H1 (cell line): ENCODE results near the gene GP2. TPM values are rescaled to one million over a fixed set of nuclear protein-coding genes. Genes with fewer than 3 reads are reported as not detected.

Experiments
- CTCF ChIA-PET: fragments of 300-600 bp; sonication (Branson Sonifier 250); formaldehyde crosslinking; loops from one replicate; lab custom pipeline; 2021; ENCODE audit not compliant: partially characterized antibody; lab: Charles Lee
- POLR2A ChIA-PET: fragments of 300-600 bp; sonication (Branson Sonifier 250); formaldehyde crosslinking; loops from one replicate; lab custom pipeline; 2021; ENCODE audit warnings: inconsistent platforms; ENCODE audit not compliant: partially characterized antibody; lab: Charles Lee
- DNase-seq, 2 experiments: peaks; one replicate each; pipeline versions ENCODE4 v3.0.0 to v3.0.0-alpha.2; 2010 to 2022; ENCODE audit warnings: low spot score in 2 of 2, low read depth in 1 of 2, mixed read lengths in 1 of 2
- FAIRE-seq: peaks from 2 replicates; lab custom pipeline; 2011; peaks lifted over from hg19 to GRCh38; lab: Jason Lieb, UNC
- H2AFZ ChIP-seq: 2 replicates; pipeline ENCODE4 v1.8.1; 2012; ENCODE audit warnings: low read length, inconsistent platforms
- H2AK5ac ChIP-seq: 2 replicates; pipeline ENCODE4 v1.6.1; 2013; ENCODE audit warnings: low read depth, low read length
- H2BK120ac ChIP-seq: replicated peaks from 2 replicates; pipeline ENCODE3; 2013; ENCODE audit warnings: low read depth, low read length, inconsistent platforms
- H2BK12ac ChIP-seq: 2 replicates; pipeline ENCODE4 v1.6.1; 2013; ENCODE audit warnings: low read depth, low read length
- H2BK15ac ChIP-seq: 2 replicates; pipeline ENCODE4 v1.6.1; 2013; ENCODE audit warnings: low read length
- H2BK20ac ChIP-seq: 2 replicates; pipeline ENCODE4 v1.6.1; 2013; ENCODE audit warnings: low read length
- H2BK5ac ChIP-seq: 2 replicates; pipeline ENCODE4 v1.6.1; 2013; ENCODE audit warnings: low read depth, low read length
- H3K14ac ChIP-seq: 2 replicates; pipeline ENCODE4 v1.6.1; 2013; ENCODE audit warnings: inconsistent platforms; ENCODE audit not compliant: insufficient read length
- H3K18ac ChIP-seq: 2 replicates; pipeline ENCODE4 v1.6.1; 2013; ENCODE audit warnings: low read length; ENCODE audit errors: extremely low read depth
- H3K23ac ChIP-seq: 2 replicates; pipeline ENCODE4 v1.6.1; 2013; ENCODE audit warnings: inconsistent platforms; ENCODE audit not compliant: insufficient read length
- H3K23me2 ChIP-seq: 2 replicates; pipeline ENCODE4 v1.6.1; 2013; ENCODE audit warnings: low read depth, low read length
- H3K27ac ChIP-seq: 2 replicates; pipeline ENCODE4 v1.6.1; 2011; ENCODE audit warnings: low read depth, low read length, inconsistent platforms
- H3K27me3 ChIP-seq, 4 experiments: replicated peaks in 1 of 4; 1 replicate in 1 of 4; 2 replicates in 3 of 4; pipeline versions ENCODE4 v1.6.1 to v1.8.1; 2011 to 2013; ENCODE audit warnings: low read length in 3 of 4, mild to moderate bottlenecking in 3 of 4, inconsistent platforms in 2 of 4, mixed read lengths in 2 of 4, moderate library complexity in 1 of 4; ENCODE audit not compliant: control insufficient read depth in 3 of 4, insufficient read depth in 3 of 4; ENCODE audit errors: extremely low read depth in 1 of 4
- H3K36me3 ChIP-seq, 4 experiments: 2 replicates each; pipeline versions ENCODE4 v1.6.1 to v1.8.1; 2011 to 2013; ENCODE audit warnings: mild to moderate bottlenecking in 4 of 4, low read length in 3 of 4, moderate library complexity in 2 of 4, control low read depth in 1 of 4, inconsistent platforms in 1 of 4; ENCODE audit not compliant: insufficient read depth in 4 of 4, control insufficient read depth in 2 of 4
- H3K4ac ChIP-seq: replicated peaks from 2 replicates; pipeline ENCODE3; 2013; ENCODE audit warnings: low read length, low read depth, mixed read lengths, inconsistent platforms; ENCODE audit not compliant: insufficient read length
- H3K4me1 ChIP-seq, 4 experiments: replicated peaks in 1 of 4; 1 replicate in 1 of 4; 2 replicates in 3 of 4; pipeline versions ENCODE4 v1.6.1 to v1.8.1; 2011 to 2013; ENCODE audit warnings: low read length in 3 of 4, inconsistent platforms in 2 of 4, mixed read lengths in 1 of 4; ENCODE audit not compliant: insufficient read depth in 4 of 4, control insufficient read depth in 3 of 4
- H3K4me2 ChIP-seq, 2 experiments: 2 replicates each; pipeline versions ENCODE4 v1.6.1 to v1.8.1; 2011 to 2013; ENCODE audit warnings: low read depth in 2 of 2, low read length in 2 of 2, control low read depth in 1 of 2, inconsistent platforms in 1 of 2, mild to moderate bottlenecking in 1 of 2; ENCODE audit not compliant: insufficient read depth in 1 of 2
- H3K4me3 ChIP-seq, 4 experiments: fragments of 200-600, 300-600 bp in 1 of 4; sonication (generic), shearing (Covaris generic), sonication (Bioruptor Twin) in 1 of 4; 2 replicates each; pipeline versions ENCODE4 v1.5.1 to v1.8.1; 2011 to 2016; ENCODE audit warnings: low read length in 4 of 4, low read depth in 3 of 4, control low read depth in 2 of 4, inconsistent platforms in 2 of 4, mild to moderate bottlenecking in 2 of 4, mixed read lengths in 1 of 4, moderate library complexity in 1 of 4; ENCODE audit not compliant: insufficient read depth in 2 of 4; ENCODE audit errors: extremely low read depth in 1 of 4
- H3K56ac ChIP-seq: replicated peaks from 2 replicates; pipeline ENCODE3; 2013; ENCODE audit warnings: low read depth, mild to moderate bottlenecking, mixed read lengths, low read length, inconsistent platforms; ENCODE audit not compliant: insufficient read length
- H3K79me1 ChIP-seq: 2 replicates; pipeline ENCODE4 v1.6.1; 2013; ENCODE audit warnings: low read depth, low read length, control low read depth
- H3K79me2 ChIP-seq, 2 experiments: 2 replicates each; pipeline versions ENCODE4 v1.6.1 to v1.8.1; 2012 to 2013; ENCODE audit warnings: low read length in 2 of 2, mild to moderate bottlenecking in 2 of 2, inconsistent platforms in 1 of 2; ENCODE audit not compliant: insufficient read depth in 2 of 2, control insufficient read depth in 1 of 2
- H3K9ac ChIP-seq, 4 experiments: replicated peaks in 1 of 4; 1 replicate in 1 of 4; 2 replicates in 3 of 4; pipeline versions ENCODE4 v1.6.1 to v1.8.1; 2011 to 2013; ENCODE audit warnings: low read depth in 3 of 4, low read length in 3 of 4, control low read depth in 2 of 4, mild to moderate bottlenecking in 2 of 4, moderate library complexity in 2 of 4, inconsistent platforms in 1 of 4; ENCODE audit errors: extremely low read depth in 1 of 4
- H3K9me3 ChIP-seq, 2 experiments: 2 replicates each; pipeline versions ENCODE4 v1.6.1 to v1.8.1; 2012 to 2013; ENCODE audit warnings: mild to moderate bottlenecking in 2 of 2, moderate library complexity in 2 of 2, control low read depth in 1 of 2, inconsistent platforms in 1 of 2, low read depth in 1 of 2, low read length in 1 of 2, mixed read lengths in 1 of 2; ENCODE audit not compliant: insufficient read depth in 2 of 2
- H4K20me1 ChIP-seq, 2 experiments: replicated peaks in 1 of 2; 2 replicates each; pipeline versions ENCODE3 to v1.8.1; 2011 to 2013; ENCODE audit warnings: inconsistent platforms in 2 of 2, low read length in 2 of 2, mild to moderate bottlenecking in 1 of 2; ENCODE audit not compliant: insufficient read depth in 2 of 2, control insufficient read depth in 1 of 2
- H4K5ac ChIP-seq: 2 replicates; pipeline ENCODE4 v1.6.1; 2013; ENCODE audit warnings: low read length, low read depth, mixed read lengths, inconsistent platforms; ENCODE audit not compliant: insufficient read length
- H4K8ac ChIP-seq: 2 replicates; pipeline ENCODE4 v1.8.0; 2013; ENCODE audit warnings: mild to moderate bottlenecking, moderate library complexity, low read length, inconsistent platforms; ENCODE audit not compliant: insufficient read depth; ENCODE audit errors: extremely low read depth
- H4K91ac ChIP-seq: replicated peaks from 2 replicates; pipeline ENCODE3; 2013; ENCODE audit warnings: low read length, mixed read lengths, inconsistent platforms; ENCODE audit not compliant: insufficient read length
- BACH1 ChIP-seq: IDR thresholded peaks from 2 replicates; pipeline ENCODE4 v1.6.1; 2012; ENCODE audit warnings: low read length, improper control_type of control experiment
- CBX5 ChIP-seq: fragments of 300-800, 300-1000 bp; sonication (generic); IDR thresholded peaks from 2 replicates; pipeline ENCODE4 v1.7.1; 2016; ENCODE audit warnings: antibody characterized with exemption, low read length, low read depth
- GTF2F1 ChIP-seq: IDR thresholded peaks from 2 replicates; pipeline ENCODE4 v1.6.1; 2012; ENCODE audit warnings: low read depth, low read length, improper control_type of control experiment, borderline replicate concordance
- RXRA ChIP-seq: IDR thresholded peaks from 2 replicates; pipeline ENCODE4 v1.6.1; 2011; ENCODE audit warnings: low read depth, mild to moderate bottlenecking, low read length, moderate library complexity; ENCODE audit not compliant: insufficient read depth
- WGBS, 2 experiments: shearing (Covaris generic) in 1 of 2; methylation state at CpG; one replicate each; pipeline versions ENCODE4 v1.1.6 to v1.1.7; 2013 to 2015; ENCODE audit warnings: low lambda C conversion rate in 2 of 2, mixed read lengths in 2 of 2, inconsistent platforms in 1 of 2, low coverage in 1 of 2, missing lambda C conversion rate in 1 of 2; ENCODE audit not compliant: insufficient replicate concordance in 2 of 2, insufficient coverage in 1 of 2, insufficient read length in 1 of 2; ENCODE audit errors: extremely low coverage in 1 of 2, missing lambda C conversion rate in 1 of 2; 5-methylcytosine and 5-hydroxymethylcytosine counted together
- polyA plus RNA-seq, 7 experiments: library from polyadenylated mRNA; depleted of rRNA in 3 of 7; stranded (reverse) in 5 of 7; unstranded in 2 of 7; fragments of >200 nt in 5 of 7; fragments of 200-250 nt in 2 of 7; gene quantifications; 1 replicate in 5 of 7; 2 replicates in 1 of 7; 4 replicates in 1 of 7; pipeline versions ENCODE4 v1.2.1 to v1.2.3, GENCODE V29; 2011 to 2013; ENCODE audit warnings: missing spikeins in 2 of 7, mixed read lengths in 2 of 7
- total RNA-seq: library from RNA; stranded (reverse); fragmentation: NEBNext Ultra II Directional; extraction: Animal tissue kit (Norgen Biotek cat#: 25700); gene quantifications from 2 replicates; pipeline ENCODE4 v1.2.1, GENCODE V29; 2021

The GP2 gene
- total and polyA plus RNA-seq, 2 of the 8 experiments (the other 6 are each of a cell fraction or from before 2014, with no cell fraction given): not detected

- H3K23me2 ChIP-seq: no peaks in the 10 kb centered on the region
- ChIA-PET CTCF (interaction anchor here (0.6 to 10.6 kb wide), 7 partner anchors 19 to 464 kb away, joined by 3 to 114 read pairs (median 3); partner anchors contain the start of gene GP2), POLR2A (no interaction called here)
- TF ChIP-seq GTF2F1: no peak
- TF ChIP-seq CBX5: no peak
- no peak for TF ChIP-seq RXRA
- no peak for TF ChIP-seq BACH1
- no peak overlapping the region for H3K27ac ChIP-seq
- no peak overlapping the region for H2BK5ac ChIP-seq
- H3K79me1 ChIP-seq: no peaks in the 10 kb centered on the region
- H4K91ac ChIP-seq: no peak overlapping the region
- H3K4me2 ChIP-seq: no peak overlapping the region
- H2AFZ ChIP-seq: no peak overlapping the region
- H2BK20ac ChIP-seq: no peak overlapping the region
- H3K27me3 ChIP-seq: no peaks in the 10 kb centered on the region
- no peaks in the 10 kb centered on the region for H4K20me1 ChIP-seq
- no peak overlapping the region for H3K23ac ChIP-seq
- no peak for DNase-seq
- no peak overlapping the region for H2BK12ac ChIP-seq
- H4K5ac ChIP-seq: no peak overlapping the region
- H3K79me2 ChIP-seq: no peaks in the 10 kb centered on the region
- no peaks in the 10 kb centered on the region for H3K9me3 ChIP-seq
- H3K4me3 ChIP-seq: no peak overlapping the region
- no peak for FAIRE-seq
- no peak overlapping the region for H3K14ac ChIP-seq
- H3K9ac ChIP-seq: no peak overlapping the region
- H3K18ac ChIP-seq: no peak overlapping the region
- H2BK120ac ChIP-seq: no peak overlapping the region
- no peak overlapping the region for H2AK5ac ChIP-seq
- no peak overlapping the region for H3K56ac ChIP-seq
- 85% methylated on average over 3 of the region's 3 CpGs; no CpG with 5 or more reads in 1 of the 2 experiments for WGBS, 2 experiments
- no peak overlapping the region for H3K4ac ChIP-seq
- no peak overlapping the region for H2BK15ac ChIP-seq
- H3K36me3 ChIP-seq: no peaks in the 10 kb centered on the region
- no peaks in the 10 kb centered on the region for H3K4me1 ChIP-seq
- H4K8ac ChIP-seq: no peak overlapping the region
Measured at GRCh38 chr16:20364051-20364450, 36.7 kb upstream of the GP2 start.
